ENCODE data around the gene URB1. TPM values are rescaled to one million over a fixed set of nuclear protein-coding genes. Genes with fewer than 3 reads are reported as not detected.
"Not testable (repeated sequence)": the region's sequence is repeated elsewhere in the genome, so short reads cannot be mapped to it uniquely, and the experiment has no call there.

Gene URB1
- total RNA-seq, 1 experiment from 2014 or later = 13.9 TPM

GRCh38 chr21:32297449-32297848 lies 95.4 kb downstream of the URB1 start:
- no peak for DNase-seq (ENCODE audit: low spot score)

- no peak for DNase-seq (ENCODE audit: low spot score)
Observed at GRCh38 chr21:32285476-32285875, 107.3 kb downstream of the URB1 start.

- DNase-seq (ENCODE audit: low spot score) = no peak
Observed at GRCh38 chr21:32282992-32283391, 109.8 kb downstream of the URB1 start.

- no peak for DNase-seq (ENCODE audit: low spot score)
Observed at GRCh38 chr21:32281531-32281930, 111.3 kb downstream of the URB1 start.

GRCh38 chr21:32279377-32279680 lies 113.5 kb downstream of the URB1 start:
- no peak for DNase-seq (ENCODE audit: low spot score)

GRCh38 chr21:32278518-32279376 lies 114.1 kb downstream of the URB1 start, which contains the start of gene MIS18A:
MIS18A (minus strand) TSS chr21:32279049; CDS start chr21:32279014, 35 bp downstream.
- peak; percentile 95 for DNase-seq (ENCODE audit: low spot score)

GRCh38 chr21:32278103-32278502 lies 114.7 kb downstream of the URB1 start:
- peak; percentile 5 for DNase-seq (ENCODE audit: low spot score)

GRCh38 chr21:32276671-32277070 lies 116.1 kb downstream of the URB1 start:
- no peak for DNase-seq (ENCODE audit: low spot score)

GRCh38 chr21:32270748-32271147 lies 122.1 kb downstream of the URB1 start:
- DNase-seq (ENCODE audit: low spot score) = no peak

- not testable (repeated sequence) for DNase-seq (ENCODE audit: low spot score)
Observed at GRCh38 chr21:32265321-32265720, 127.5 kb downstream of the URB1 start.

- DNase-seq (ENCODE audit: low spot score) = no peak
Observed at GRCh38 chr21:32261929-32262328, 130.9 kb downstream of the URB1 start.

Small RNA genes within 50 kb of the gene (small RNA-seq; reads per million reads assigned to genes)
- 16.7 reads per million, percentile 91 among the genes with 10 or more reads in this experiment for gene SNORA80A

Other genes starting within 250 kb of the URB1 start
- 9.0 and 9.4 TPM in 2 replicates for gene MIS18A, start 114.0 kb downstream of the URB1 start, total RNA-seq (2014; rRNA removed; shearing (Covaris generic))
- not detected in 2 replicates for gene MRAP, start 94.2 kb downstream of the URB1 start, total RNA-seq (2014; rRNA removed; shearing (Covaris generic))
- 8.1 and 16.0 TPM in 2 replicates for gene EVA1C, start 19.7 kb upstream of the URB1 start, total RNA-seq (2014; rRNA removed; shearing (Covaris generic))
- not detected in 2 replicates for gene TCP10L, start 192.5 kb upstream of the URB1 start, total RNA-seq (2014; rRNA removed; shearing (Covaris generic))
- gene CFAP298, start 219.4 kb upstream of the URB1 start, total RNA-seq (2014; rRNA removed; shearing (Covaris generic)) = 79.2 and 82.4 TPM in 2 replicates

Data from HT-29 (cell line).